ELF-1 (cell line): Measurements from ENCODE around the gene NDNF.

Experiments used
- DNase-seq: peaks from one replicate; pipeline ENCODE4 v3.0.0-alpha.2; 2016; ENCODE audit warnings: low read depth, low spot score

Gene NDNF

GRCh38 chr4:121072224-121073003 is at the start of gene NDNF:
Gene NDNF, minus strand, starts transcription at chr4:121072535. Its CDS starts 26,698 bp downstream, at chr4:121045837.
- peak; percentile 47 for DNase-seq

GRCh38 chr4:121119715-121120114 is 47.4 kb upstream of the NDNF start:
- no peak for DNase-seq

GRCh38 chr4:121118344-121118743 is 46.0 kb upstream of the NDNF start:
- no peak for DNase-seq

- DNase-seq, result no peak
These were observed 42.4 kb upstream of the NDNF start for GRCh38 chr4:121114756-121115155.

GRCh38 chr4:121112530-121112929 is 40.2 kb upstream of the NDNF start:
- DNase-seq, result no peak

DNA sequence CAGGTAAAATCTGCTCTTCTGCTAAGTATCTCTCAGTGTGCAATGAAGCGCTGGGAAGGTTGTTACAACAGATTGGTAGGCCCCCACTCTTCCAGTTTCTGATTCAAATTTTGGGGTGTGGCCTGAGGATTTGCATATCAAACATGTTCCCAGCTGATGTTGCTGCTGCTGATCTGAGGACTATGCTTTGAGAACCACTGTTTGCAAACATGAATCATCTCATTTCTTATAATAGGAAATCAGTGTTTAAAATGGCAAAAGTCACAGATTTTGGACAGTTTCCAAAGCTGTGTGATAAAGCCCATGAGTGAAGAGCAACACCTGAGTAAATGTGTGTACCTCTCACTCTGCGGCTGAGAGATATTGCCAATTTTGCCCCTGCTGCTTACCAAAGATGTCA is 36.2 kb upstream of the NDNF start:
- DNase-seq, result no peak

DNA sequence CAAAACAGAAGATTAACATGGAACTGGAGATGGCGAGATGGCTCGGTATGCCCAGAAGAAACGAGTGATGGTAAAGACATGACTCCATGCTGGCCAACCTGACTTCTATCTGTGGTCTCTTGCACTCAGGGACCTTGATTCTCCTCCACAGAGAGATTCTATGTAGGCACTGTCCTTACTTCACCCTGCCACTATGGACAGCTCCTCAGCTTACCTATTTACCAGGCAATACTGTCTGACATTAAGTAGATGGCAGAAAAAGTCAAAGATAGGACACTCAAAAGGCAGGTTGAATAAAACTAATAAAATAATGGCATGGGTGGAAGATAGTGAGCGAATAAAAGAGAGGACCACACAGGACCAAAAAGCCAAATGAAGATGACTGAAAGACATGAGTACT is 35.2 kb upstream of the NDNF start:
- no peak for DNase-seq

DNA sequence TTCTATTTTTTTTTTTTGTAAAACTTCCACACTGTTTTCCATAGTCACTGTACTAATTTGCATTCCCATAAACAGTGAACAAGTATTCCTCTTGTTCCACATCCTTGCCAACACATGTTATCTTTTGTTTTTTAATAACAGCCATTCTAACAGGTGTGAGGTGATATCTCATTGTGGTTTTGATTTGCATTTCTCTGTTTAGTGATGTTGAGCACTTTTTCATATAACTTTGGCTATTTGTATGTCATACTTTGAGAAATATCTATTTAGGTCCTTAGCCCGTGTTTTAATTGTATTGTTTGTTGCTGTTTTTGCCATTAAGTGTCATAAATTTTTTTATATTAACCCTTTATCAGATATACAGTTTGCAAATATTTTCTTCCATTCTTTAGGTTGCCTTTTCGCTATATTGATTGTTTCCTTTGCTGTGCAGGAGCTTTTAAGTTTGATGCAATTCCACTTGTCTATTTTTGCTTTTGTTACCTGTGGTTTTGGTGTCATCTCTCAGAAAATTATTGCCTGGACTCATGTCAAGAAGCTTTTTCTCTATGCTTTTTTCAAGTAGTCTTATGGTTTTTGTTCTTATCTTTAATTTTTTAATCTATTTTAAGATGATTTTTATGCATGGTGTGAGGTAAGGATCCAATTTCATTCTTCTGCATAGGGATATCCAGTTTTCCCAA is 27.9 kb upstream of the NDNF start:
- no peak for DNase-seq

GRCh38 chr4:121098266-121098665 is 25.9 kb upstream of the NDNF start:
- no peak for DNase-seq

DNA sequence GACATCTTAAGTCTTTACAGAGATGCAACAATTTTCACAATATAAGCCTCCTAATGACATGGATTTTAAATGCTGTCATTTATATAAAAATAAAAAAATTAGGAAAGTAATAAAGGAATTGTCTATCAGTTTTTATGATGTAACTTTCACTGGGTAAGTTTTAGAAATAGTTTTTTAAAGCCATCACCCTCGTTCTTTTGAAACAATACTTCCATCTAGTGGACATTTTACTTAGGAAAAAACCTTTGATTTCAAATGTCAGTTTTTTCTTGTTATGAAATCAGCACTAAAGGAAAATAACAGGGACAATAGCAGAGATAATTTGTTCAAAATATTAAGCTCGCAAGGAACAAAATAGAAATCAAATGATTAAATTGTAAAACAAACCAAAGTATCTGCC is 24.3 kb upstream of the NDNF start:
- DNase-seq, result no peak

- DNase-seq, result no peak
These were observed 23.9 kb upstream of the NDNF start for GRCh38 chr4:121096191-121096590.

DNA sequence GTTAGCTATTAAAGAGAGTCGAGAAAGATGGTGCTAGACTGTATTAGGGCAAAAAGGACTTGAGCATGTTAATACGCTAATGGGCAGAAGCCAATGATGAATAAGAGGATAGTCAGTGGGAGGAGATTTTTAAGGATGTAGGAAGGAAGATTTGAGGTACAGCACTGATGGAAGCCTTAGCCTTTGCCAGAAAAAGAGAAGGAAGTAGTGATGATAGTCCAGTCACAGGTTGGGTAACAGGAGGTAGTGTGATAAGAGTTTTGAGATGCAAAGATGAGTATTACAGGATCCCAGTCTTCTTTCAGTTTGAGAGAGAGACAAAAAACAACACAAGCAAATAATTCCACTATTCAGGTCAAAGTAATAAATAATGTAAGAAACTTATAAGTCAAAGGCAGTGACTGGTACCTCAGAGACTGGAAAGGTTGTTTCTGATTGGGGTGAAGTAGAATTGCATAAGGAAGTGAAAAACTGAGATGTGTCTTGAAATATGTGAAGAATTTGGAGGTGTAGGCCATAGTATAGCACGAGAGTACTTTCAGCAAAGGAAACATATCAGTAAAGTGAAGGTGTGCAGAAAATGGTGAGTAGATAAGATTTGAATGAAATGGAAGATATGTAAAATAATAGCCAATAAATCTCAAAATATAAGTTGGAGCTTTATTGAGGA is 22.1 kb upstream of the NDNF start:
- no peak for DNase-seq

DNA sequence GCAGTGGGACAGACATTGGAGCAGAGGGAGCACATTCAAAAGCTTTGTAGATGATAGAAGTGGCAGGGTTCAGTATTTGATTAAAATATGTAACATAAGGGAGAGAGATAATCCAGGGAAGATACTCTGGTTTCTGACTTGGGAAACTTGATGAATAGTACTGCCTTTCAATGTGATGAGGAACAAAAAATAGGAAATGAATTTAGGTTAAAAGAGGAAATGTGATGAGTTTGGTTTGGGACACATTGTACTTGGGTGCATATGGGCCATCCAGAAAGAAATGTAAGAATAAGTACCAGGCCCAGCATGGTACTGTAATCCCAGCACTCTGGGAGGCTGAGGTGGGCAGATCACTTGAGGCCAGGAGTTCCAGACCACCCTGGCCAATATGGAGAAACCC is 20.9 kb upstream of the NDNF start:
- no peak for DNase-seq

GRCh38 chr4:121091941-121092340 is 19.6 kb upstream of the NDNF start:
- DNase-seq, result no peak

DNA sequence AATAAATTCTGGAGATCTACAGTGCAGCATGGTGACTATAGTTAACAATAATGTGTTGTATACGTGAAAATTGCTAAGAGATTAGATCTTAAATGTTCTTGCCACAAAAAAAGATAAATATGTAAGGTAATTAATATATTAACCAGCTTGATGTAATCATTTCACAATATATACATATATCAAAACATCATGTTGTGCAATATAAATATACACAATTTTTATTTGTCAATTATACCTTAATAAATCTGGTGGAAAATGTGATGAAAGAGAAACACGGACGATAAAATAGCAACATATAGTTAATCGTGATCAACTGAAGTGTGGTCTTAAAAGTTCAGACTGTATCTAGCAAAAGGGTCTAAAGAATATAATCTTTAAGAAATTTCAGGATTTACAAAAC is 16.5 kb upstream of the NDNF start:
- no peak for DNase-seq

- no peak for DNase-seq
These were observed 7.0 kb upstream of the NDNF start for GRCh38 chr4:121079376-121079775.

GRCh38 chr4:121077496-121077895 is 5.2 kb upstream of the NDNF start:
- DNase-seq, result no peak

DNA sequence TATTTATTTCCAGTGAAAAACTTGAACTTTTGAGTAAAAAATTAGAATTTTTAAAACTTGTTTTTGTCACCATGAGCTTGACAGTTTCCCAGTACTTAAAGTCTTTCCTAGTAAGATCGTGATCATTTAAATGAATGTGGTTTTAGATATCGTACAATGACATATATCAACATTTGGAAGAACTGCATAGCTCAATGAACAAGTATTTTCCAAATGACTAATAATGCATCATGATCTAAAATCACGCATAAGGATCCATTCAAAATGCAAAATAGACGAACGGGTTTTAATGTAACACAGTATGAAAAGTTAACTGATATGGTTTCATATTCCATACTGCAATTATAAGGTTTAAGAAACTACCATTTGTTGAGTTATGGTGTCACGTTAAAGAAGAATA is 4.1 kb upstream of the NDNF start:
- no peak for DNase-seq

GRCh38 chr4:121073672-121074381 is 1.5 kb upstream of the NDNF start:
- peak; percentile 8 for DNase-seq

- no peak for DNase-seq
These were observed 685 bp upstream of the NDNF start for GRCh38 chr4:121073004-121073435.

GRCh38 chr4:121071640-121072223 is 603 bp downstream of the NDNF start:
- peak; percentile 17 for DNase-seq
